GM23338 (cell line): ENCODE results near the gene PTPN5. TPM values are rescaled to one million over a fixed set of nuclear protein-coding genes. Genes with fewer than 3 reads are reported as not detected.

ENCODE experiments used
- ATAC-seq: fragments of 200-7000 bp; cut with Tn5 transposase; 3 replicates; pipeline ENCODE4 v1.9.1; 2020
- DNase-seq: peaks from one replicate; pipeline ENCODE4 v3.0.0-alpha.2; 2015; ENCODE audit warnings: low spot score
- H2AFZ ChIP-seq: fragments of 200-600 bp; sonication (generic); 2 replicates; pipeline ENCODE4 v1.8.0; 2016; ENCODE audit warnings: antibody characterized with exemption, mild to moderate bottlenecking, moderate library complexity
- H3F3A ChIP-seq: fragments of 200-600 bp; sonication (generic); replicated peaks from 2 replicates; pipeline ENCODE4 v1.8.0; 2017; ENCODE audit warnings: antibody characterized with exemption, mixed run types, low read depth
- H3K27ac ChIP-seq: fragments of 200-600 bp; sonication (generic); 2 replicates; pipeline ENCODE4 v1.6.1; 2016; ENCODE audit warnings: low read depth
- H3K27me3 ChIP-seq: fragments of 200-600 bp; sonication (generic); 2 replicates; pipeline ENCODE4 v1.8.0; 2016; ENCODE audit warnings: mild to moderate bottlenecking, mixed run types, moderate library complexity; ENCODE audit not compliant: insufficient read depth
- H3K36me3 ChIP-seq: fragments of 200-600 bp; sonication (generic); 2 replicates; pipeline ENCODE4 v1.8.0; 2016; ENCODE audit warnings: mild to moderate bottlenecking; ENCODE audit not compliant: insufficient read depth
- H3K4me1 ChIP-seq: fragments of 200-600 bp; sonication (generic); 2 replicates; pipeline ENCODE4 v1.8.0; 2016; ENCODE audit warnings: mild to moderate bottlenecking, moderate library complexity; ENCODE audit not compliant: insufficient read depth
- H3K4me2 ChIP-seq: fragments of 200-600 bp; sonication (generic); 2 replicates; pipeline ENCODE4 v1.7.1; 2017; ENCODE audit warnings: mixed run types
- H3K4me3 ChIP-seq: fragments of 200-600 bp; sonication (generic); 2 replicates; pipeline ENCODE4 v1.6.1; 2016; ENCODE audit warnings: mixed run types
- H3K79me2 ChIP-seq: fragments of 200-600 bp; sonication (generic); replicated peaks from 2 replicates; pipeline ENCODE4 v1.8.0; 2017; ENCODE audit warnings: mild to moderate bottlenecking; ENCODE audit not compliant: insufficient read depth
- H3K9me2 ChIP-seq: fragments of 200-600 bp; sonication (generic); 2 replicates; pipeline ENCODE4 v1.8.0; 2017; ENCODE audit not compliant: insufficient read depth
- H4K20me1 ChIP-seq: fragments of 200-600 bp; sonication (generic); replicated peaks from 2 replicates; pipeline ENCODE4 v1.8.0; 2017; ENCODE audit warnings: mild to moderate bottlenecking; ENCODE audit not compliant: insufficient read depth
- H3K27ac Mint-ChIP-seq: 2 replicates; pipeline ENCODE4 v1.8.0; 2020; ENCODE audit warnings: inconsistent platforms, mild to moderate bottlenecking, moderate library complexity, mixed read lengths
- H3K27me3 Mint-ChIP-seq: 3 replicates; pipeline ENCODE4 v1.8.0; 2022; ENCODE audit warnings: low read depth, mild to moderate bottlenecking, moderate library complexity, mixed read lengths, inconsistent platforms; ENCODE audit not compliant: insufficient read depth, poor library complexity
- H3K36me3 Mint-ChIP-seq: 3 replicates; pipeline ENCODE4 v1.8.0; 2021; ENCODE audit warnings: low read depth, mild to moderate bottlenecking, inconsistent platforms, moderate library complexity, mixed read lengths
- H3K4me1 Mint-ChIP-seq: 3 replicates; pipeline ENCODE4 v1.8.0; 2020; ENCODE audit warnings: mild to moderate bottlenecking, inconsistent platforms, mixed read lengths
- H3K4me3 Mint-ChIP-seq: 3 replicates; pipeline ENCODE4 v1.8.0; 2021; ENCODE audit warnings: moderate library complexity, mild to moderate bottlenecking, inconsistent platforms, mixed read lengths
- H3K9me3 Mint-ChIP-seq: 3 replicates; pipeline ENCODE4 v1.8.0; 2020; ENCODE audit warnings: moderate library complexity, mild to moderate bottlenecking, inconsistent platforms, mixed read lengths
- ETS1 ChIP-seq: IDR thresholded peaks from 2 replicates; pipeline ENCODE4 v1.6.1; 2016; ENCODE audit warnings: antibody characterized with exemption
- EZH2 ChIP-seq: fragments of 200-600 bp; sonication (generic); IDR thresholded peaks from one replicate; pipeline ENCODE4 v1.8.0; 2017; ENCODE audit warnings: antibody characterized with exemption, mild to moderate bottlenecking, low read depth; ENCODE audit not compliant: unreplicated experiment
- EZH2phosphoT487 ChIP-seq: fragments of 200-600 bp; sonication (generic); IDR thresholded peaks from one replicate; pipeline ENCODE4 v1.8.1; 2018; ENCODE audit warnings: antibody characterized with exemption; ENCODE audit not compliant: unreplicated experiment
- POLR2AphosphoS5 ChIP-seq: IDR thresholded peaks from 2 replicates; pipeline ENCODE4 v1.6.1; 2016; ENCODE audit warnings: antibody characterized with exemption, low read depth
- STAT1 ChIP-seq: IDR thresholded peaks from one replicate; pipeline ENCODE4 v1.6.1; 2016; ENCODE audit warnings: antibody characterized with exemption; ENCODE audit not compliant: unreplicated experiment
- ZNF462 ChIP-seq: fragments of 250-450 bp; sonication (Bioruptor Pico); IDR thresholded peaks from 2 replicates; pipeline ENCODE4 v1.5.0; 2020; ENCODE audit warnings: mild to moderate bottlenecking, moderate library complexity
- polyA plus RNA-seq: library from polyadenylated mRNA; unstranded; fragments of >200 nt; fragmentation: Nextera tagmentation; extraction: Ambion mirVana; gene quantifications from 2 replicates; pipeline ENCODE4 v1.2.1, GENCODE V29; 2016
- total RNA-seq: library from RNA; depleted of rRNA; stranded (reverse); fragments of >200 nt; shearing (Covaris generic); gene quantifications from 2 replicates; pipeline ENCODE4 v1.2.3, GENCODE V29; 2014

PTPN5 gene
- total and polyA plus RNA-seq, 2 experiments from 2014 or later: 3.7 to 5.7 TPM

GRCh38 chr11:18749681-18750319, 41.8 kb downstream of the PTPN5 start:
- Mint-ChIP-seq H3K4me3 (no peak overlapping the region), H3K27ac (no peak overlapping the region), H3K4me1 (peaks cover 20% of the 10 kb centered on the region; the same call in 2 of the 3 replicates), H3K9me3 (no peaks in the 10 kb centered on the region), H3K36me3 (no peaks in the 10 kb centered on the region), H3K27me3 (peaks cover 3% of the 10 kb centered on the region)
- H3K4me3 ChIP-seq: no peak overlapping the region
- H3F3A ChIP-seq: no peaks in the 10 kb centered on the region
- H3K27me3 ChIP-seq: no peaks in the 10 kb centered on the region
- ATAC-seq (peak; percentile 82), DNase-seq (peak; percentile 47)
- no peak overlapping the region for H3K4me2 ChIP-seq
- no peaks in the 10 kb centered on the region; the same call in 1 of the 2 replicates for H4K20me1 ChIP-seq
- TF ChIP-seq POLR2AphosphoS5 (no peak), EZH2phosphoT487 (no peak), ETS1 (no peak), STAT1 (no peak), ZNF462 (CRISPR knock-in tag) (no peak), EZH2 (no peak)
- H3K9me2 ChIP-seq: no peaks in the 10 kb centered on the region
- 0 out of 2 replicates have a peak, but pooled peaks cover 4% of the 10 kb centered on the region for H3K4me1 ChIP-seq
- H3K27ac ChIP-seq: no peak overlapping the region
- H2AFZ ChIP-seq: no peak overlapping the region
- H3K79me2 ChIP-seq: no peaks in the 10 kb centered on the region
- H3K36me3 ChIP-seq: no peaks in the 10 kb centered on the region
